ENCODE measurements around the gene GRP. TPM values are rescaled to one million over a fixed set of nuclear protein-coding genes. Genes with fewer than 3 reads are reported as not detected.

The GRP gene
- total RNA-seq, 1 donor from 2014 or later: not detected

DNA sequence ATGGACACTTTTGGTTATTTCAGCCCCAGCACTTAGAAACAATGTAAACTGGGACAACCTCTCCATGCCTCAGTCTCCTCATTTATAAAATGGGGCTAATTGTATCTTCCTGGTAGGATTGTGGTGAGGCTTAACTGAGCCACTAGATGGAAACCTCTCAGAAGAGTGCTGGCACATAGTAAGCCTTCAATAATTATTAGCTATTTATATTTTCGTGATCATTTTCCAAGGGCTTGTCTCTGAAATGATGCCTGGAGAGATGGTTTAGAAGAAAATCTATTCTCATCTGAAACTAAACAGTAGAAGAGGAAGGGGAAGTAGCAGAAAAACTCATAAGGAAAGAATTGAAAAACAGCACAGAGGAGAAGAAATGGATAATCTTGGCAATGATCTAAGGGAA is 46.5 kb downstream of the GRP start:
- Mint-ChIP-seq H3K36me3 (ENCODE audit: unreplicated experiment) (no peaks in the 10 kb centered on the region), H3K27ac (ENCODE audit: unreplicated experiment) (no peak overlapping the region)
- no peak for DNase-seq

DNA sequence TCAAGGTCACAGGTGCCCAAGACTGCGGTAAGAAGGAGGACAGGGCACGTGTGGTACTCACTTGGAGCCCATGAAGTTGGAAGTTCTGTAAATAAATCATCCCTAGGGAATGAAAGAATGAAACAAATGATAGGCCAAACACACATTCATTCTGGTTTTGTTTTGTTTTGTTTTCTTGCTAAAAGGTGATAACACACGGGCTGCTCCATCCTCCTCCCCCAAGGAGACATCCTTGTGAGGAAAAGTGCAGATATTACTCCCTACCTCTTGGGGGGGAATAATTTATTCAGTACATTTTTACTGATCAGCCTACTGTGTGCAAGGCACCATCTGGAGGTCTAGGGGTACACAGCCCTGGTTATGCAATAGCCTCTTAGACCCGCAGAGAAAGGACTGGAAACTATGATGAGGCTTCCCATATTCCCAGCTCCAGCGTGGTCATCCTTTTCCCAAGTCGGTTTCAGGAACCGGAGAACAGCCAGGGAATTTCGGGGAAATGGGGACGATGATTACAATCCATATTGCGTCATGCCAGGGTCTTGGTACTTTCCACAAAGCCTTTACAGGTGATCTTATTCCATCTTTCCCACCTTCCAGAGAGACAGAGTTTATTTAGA is 47.0 kb downstream of the GRP start:
- Mint-ChIP-seq H3K9me3 (ENCODE audit: unreplicated experiment) (peaks cover 9% of the 10 kb centered on the region), H3K27ac (ENCODE audit: unreplicated experiment) (no peak overlapping the region), H3K4me1 (ENCODE audit: low read depth, unreplicated experiment) (peaks cover 9% of the 10 kb centered on the region), H3K36me3 (ENCODE audit: unreplicated experiment) (no peaks in the 10 kb centered on the region), H3K4me3 (ENCODE audit: unreplicated experiment) (peak overlapping the region; percentile 15), H3K27me3 (ENCODE audit: unreplicated experiment) (peaks cover 49% of the 10 kb centered on the region)
- no peak for DNase-seq
- TF ChIP-seq, protein P1, sequence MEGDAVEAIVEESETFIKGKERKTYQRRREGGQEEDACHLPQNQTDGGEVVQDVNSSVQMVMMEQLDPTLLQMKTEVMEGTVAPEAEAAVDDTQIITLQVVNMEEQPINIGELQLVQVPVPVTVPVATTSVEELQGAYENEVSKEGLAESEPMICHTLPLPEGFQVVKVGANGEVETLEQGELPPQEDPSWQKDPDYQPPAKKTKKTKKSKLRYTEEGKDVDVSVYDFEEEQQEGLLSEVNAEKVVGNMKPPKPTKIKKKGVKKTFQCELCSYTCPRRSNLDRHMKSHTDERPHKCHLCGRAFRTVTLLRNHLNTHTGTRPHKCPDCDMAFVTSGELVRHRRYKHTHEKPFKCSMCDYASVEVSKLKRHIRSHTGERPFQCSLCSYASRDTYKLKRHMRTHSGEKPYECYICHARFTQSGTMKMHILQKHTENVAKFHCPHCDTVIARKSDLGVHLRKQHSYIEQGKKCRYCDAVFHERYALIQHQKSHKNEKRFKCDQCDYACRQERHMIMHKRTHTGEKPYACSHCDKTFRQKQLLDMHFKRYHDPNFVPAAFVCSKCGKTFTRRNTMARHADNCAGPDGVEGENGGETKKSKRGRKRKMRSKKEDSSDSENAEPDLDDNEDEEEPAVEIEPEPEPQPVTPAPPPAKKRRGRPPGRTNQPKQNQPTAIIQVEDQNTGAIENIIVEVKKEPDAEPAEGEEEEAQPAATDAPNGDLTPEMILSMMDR (IDR thresholded peaks at IDR 0.05; ENCODE audit: partially characterized antibody, unreplicated experiment): no peak

More for the DNA sequence above, 46.5 kb downstream of the GRP start:
- TF ChIP-seq, protein P1 (IDR thresholded peaks at IDR 0.05; ENCODE audit: partially characterized antibody, unreplicated experiment): no peak
- Mint-ChIP-seq H3K4me3 (ENCODE audit: unreplicated experiment) (no peak overlapping the region), H3K9me3 (ENCODE audit: unreplicated experiment) (peaks cover 9% of the 10 kb centered on the region), H3K4me1 (ENCODE audit: low read depth, unreplicated experiment) (peaks cover 9% of the 10 kb centered on the region), H3K27me3 (ENCODE audit: unreplicated experiment) (peaks cover 50% of the 10 kb centered on the region)

DNA sequence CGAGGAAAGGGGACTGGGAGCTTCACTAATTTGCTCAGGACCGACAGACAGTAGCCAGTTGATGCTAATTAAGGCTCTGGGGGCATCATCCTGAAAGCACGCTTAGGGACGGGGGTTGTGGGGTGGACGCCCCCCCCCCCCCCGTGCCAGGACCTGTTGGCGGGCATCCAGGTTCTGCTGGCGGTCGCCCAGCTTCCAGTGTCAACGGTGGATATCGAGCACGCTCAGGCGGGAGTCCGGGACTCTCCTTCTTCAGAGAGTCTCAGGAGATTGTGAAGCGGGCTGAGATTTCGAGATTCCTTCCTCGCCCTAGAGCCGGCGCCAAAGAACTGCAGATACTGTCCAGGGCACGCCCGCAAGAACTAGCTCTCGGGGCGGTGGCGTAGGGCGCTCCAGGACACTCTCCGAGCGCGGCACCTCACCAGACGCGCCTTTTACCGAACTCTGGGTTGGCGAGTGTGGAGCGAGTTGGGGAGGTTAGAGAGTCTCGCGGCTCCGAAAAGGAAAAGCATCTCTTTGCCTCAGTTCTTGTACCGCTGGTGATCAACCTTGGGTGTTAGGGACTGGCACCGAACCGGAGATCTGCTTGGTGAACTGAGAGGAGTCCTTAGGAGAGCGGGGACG is 47.7 kb downstream of the GRP start:
- Mint-ChIP-seq H3K36me3 (ENCODE audit: unreplicated experiment) (no peaks in the 10 kb centered on the region), H3K4me1 (ENCODE audit: low read depth, unreplicated experiment) (peaks cover 9% of the 10 kb centered on the region), H3K9me3 (ENCODE audit: unreplicated experiment) (peaks cover 9% of the 10 kb centered on the region), H3K4me3 (ENCODE audit: unreplicated experiment) (peak overlapping the region; percentile 31), H3K27me3 (ENCODE audit: unreplicated experiment) (peaks cover 49% of the 10 kb centered on the region), H3K27ac (ENCODE audit: unreplicated experiment) (no peak overlapping the region)
- DNase-seq: no peak
- TF ChIP-seq, protein P1 (IDR thresholded peaks at IDR 0.05; ENCODE audit: partially characterized antibody, unreplicated experiment): no peak

DNA sequence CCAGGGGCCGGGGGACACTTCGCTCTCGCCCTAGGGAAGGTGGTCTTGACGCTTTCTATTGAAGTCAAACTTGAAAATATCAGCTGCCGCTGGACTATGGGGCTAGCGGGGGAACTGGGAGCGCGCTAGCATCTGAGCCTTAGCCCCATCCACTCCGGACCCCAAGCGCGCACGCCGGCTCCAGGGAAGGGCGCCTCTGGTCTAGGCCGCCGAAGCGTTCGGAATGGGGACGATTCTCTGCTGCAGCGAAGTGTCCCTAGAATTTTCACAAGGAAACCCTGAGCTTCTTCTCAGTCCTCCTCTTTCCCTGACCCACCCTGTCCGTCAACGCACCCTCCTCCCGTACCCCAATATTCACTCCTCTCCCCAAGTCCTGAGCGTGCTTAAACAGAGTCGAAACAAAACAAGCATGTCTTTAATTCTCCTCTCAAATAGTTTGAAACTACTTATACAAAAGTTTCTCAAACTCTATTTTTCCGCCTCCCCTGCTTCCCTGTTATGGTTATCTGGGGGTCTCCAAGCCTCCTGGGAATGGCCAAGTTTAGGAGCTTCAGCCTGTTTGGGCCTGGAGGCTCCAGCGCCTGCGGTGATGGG is 48.3 kb downstream of the GRP start:
- TF ChIP-seq, protein P1 (IDR thresholded peaks at IDR 0.05; ENCODE audit: partially characterized antibody, unreplicated experiment): no peak
- peaks cover 9% of the 10 kb centered on the region for H3K4me1 Mint-ChIP-seq (ENCODE audit: low read depth, unreplicated experiment)
- no peak for DNase-seq
- peaks cover 9% of the 10 kb centered on the region for H3K9me3 Mint-ChIP-seq (ENCODE audit: unreplicated experiment)
- H3K27ac Mint-ChIP-seq (ENCODE audit: unreplicated experiment): no peak overlapping the region
- H3K36me3 Mint-ChIP-seq (ENCODE audit: unreplicated experiment): no peaks in the 10 kb centered on the region
- H3K4me3 Mint-ChIP-seq (ENCODE audit: unreplicated experiment): peak overlapping the region; percentile 31
- H3K27me3 Mint-ChIP-seq (ENCODE audit: unreplicated experiment): peaks cover 44% of the 10 kb centered on the region
